ENCODE results near the gene BCL2L2.

DNA sequence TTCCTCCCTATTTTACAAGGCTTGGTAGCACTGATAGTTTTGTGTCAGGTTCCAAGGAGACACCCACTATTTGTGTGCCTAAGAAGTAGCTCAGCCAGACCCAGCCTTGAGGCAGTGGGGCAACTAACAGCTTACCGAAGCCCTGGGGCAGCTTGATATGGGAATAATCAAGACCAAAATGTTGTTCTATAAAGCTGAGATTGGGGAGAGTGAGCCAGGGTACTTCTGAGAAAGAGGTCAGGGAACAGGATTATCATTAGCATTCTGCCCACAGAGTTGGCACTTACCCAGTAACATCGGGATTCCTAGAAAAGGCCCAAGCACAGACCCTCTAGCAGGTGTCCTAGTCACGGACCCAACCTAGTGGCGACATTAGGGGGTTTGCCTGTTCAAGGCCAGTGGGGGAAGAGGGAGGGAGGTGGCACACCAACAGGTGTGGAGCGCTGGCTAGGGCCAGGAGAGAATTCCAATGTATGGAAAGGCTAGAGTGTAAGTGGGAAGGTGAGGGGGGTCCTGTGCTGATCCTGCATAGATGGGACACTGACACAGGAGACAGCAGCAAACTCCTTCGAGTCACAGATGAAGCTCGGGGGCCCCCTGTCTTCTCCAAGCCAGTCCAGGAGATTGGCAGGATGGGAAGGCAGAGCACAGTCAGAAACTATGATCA lies 8.9 kb upstream of the BCL2L2 start:
- TF ChIP-seq ZNF274 (IDR thresholded peaks at IDR 0.05; ENCODE audit: low read depth, low read length) = no peak
- TF ChIP-seq YY1 (IDR thresholded peaks at IDR 0.05; ENCODE audit: insufficient read depth, insufficient read length) = no peak

All from NT2/D1 (cell line).